Fibroblast of lung (primary cell): Measurements from ENCODE around the gene OGDH.

ENCODE experiments used
- EZH2 ChIP-seq: IDR thresholded peaks from 2 replicates; pipeline ENCODE4 v1.5.1; 2012; ENCODE audit warnings: low read length, control low read depth, mild to moderate bottlenecking; ENCODE audit errors: missing control alignments
- TF ChIP-seq, protein P1 (sequence below), 2 donors: IDR thresholded peaks in 1 of 2; conservative IDR thresholded peaks in 1 of 2; 1 replicate in 1 of 2; 2 replicates in 1 of 2; pipeline ENCODE4 v1.5.1; 2011 to 2012; ENCODE audit warnings: low read length in 2 of 2, control low read depth in 1 of 2, inconsistent platforms in 1 of 2, low read depth in 1 of 2, mild to moderate bottlenecking in 1 of 2

DNA sequence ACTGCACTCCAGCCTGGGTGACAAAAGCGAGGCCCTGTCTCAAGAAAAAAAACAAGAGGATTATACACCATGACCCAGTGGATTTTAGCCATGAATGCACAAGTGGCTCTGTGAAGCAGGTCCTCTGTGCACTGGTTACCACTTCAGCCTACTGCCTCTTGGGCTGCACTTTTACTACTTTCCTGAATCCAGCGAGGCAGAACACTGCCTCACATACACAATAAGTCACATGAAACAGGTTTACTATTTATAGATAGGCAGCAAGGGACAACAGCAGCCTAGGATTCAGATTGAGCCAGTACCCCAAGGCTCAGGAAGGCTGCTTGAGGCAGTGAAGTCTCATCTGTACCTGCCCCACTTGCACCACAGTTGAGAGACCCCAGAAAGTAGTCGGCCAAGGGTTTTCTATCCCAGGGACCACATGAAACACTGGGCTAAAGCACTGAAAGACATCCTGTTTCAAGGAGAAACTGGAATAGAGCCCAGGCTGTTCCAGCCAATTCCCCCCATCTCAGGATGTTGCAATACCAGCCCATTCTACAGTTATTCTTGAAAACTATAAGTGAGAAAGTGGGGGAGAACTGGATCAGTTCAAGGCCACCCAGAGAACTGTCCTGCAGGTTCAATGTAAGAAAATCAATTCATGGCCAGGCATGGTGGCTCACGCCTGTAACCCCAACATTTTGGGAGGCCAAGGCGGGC lies 10.3 kb upstream of the OGDH start:
- no peak for TF ChIP-seq EZH2
- TF ChIP-seq, protein P1, sequence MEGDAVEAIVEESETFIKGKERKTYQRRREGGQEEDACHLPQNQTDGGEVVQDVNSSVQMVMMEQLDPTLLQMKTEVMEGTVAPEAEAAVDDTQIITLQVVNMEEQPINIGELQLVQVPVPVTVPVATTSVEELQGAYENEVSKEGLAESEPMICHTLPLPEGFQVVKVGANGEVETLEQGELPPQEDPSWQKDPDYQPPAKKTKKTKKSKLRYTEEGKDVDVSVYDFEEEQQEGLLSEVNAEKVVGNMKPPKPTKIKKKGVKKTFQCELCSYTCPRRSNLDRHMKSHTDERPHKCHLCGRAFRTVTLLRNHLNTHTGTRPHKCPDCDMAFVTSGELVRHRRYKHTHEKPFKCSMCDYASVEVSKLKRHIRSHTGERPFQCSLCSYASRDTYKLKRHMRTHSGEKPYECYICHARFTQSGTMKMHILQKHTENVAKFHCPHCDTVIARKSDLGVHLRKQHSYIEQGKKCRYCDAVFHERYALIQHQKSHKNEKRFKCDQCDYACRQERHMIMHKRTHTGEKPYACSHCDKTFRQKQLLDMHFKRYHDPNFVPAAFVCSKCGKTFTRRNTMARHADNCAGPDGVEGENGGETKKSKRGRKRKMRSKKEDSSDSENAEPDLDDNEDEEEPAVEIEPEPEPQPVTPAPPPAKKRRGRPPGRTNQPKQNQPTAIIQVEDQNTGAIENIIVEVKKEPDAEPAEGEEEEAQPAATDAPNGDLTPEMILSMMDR (conservative IDR thresholded peaks at IDR 0.05 in 1 of 2, IDR thresholded peaks at IDR 0.05 in 1 of 2; ENCODE audit: low read depth in 1 of 2, low read length in 2 of 2) = no peak
